NCI-H446 treated with DMSO at 0.1 percent for 48 hours (cell line): Measurements from ENCODE around the gene BIRC2.

Source experiments
- DNase-seq: peaks from one replicate; lab custom pipeline; 2025; lab: John Stamatoyannopoulos, UW

The BIRC2 gene

GRCh38 chr11:102375720-102376399 is 28.8 kb downstream of the BIRC2 start:
- DNase-seq = no peak

- no peak for DNase-seq
Measured at GRCh38 chr11:102377891-102378290, 30.9 kb downstream of the BIRC2 start.

DNA sequence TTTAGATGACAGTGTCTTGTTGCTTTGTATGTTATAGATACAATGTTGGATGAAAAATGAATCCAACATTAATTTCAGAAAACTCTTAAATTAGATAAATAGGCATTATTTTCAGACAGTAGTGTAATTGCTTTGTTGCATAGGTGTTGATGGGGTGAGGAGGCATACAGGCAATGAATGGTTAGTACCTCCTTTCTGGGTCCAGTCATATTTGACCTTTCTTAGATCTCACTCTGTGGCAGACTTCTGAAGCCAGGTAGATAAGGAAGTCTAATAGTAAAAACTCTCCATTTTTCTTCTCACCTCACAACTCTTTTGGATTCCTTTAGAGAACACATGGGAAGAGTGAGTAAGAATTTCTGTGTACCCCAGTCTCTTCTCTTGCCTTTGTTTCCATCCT is 31.8 kb downstream of the BIRC2 start:
- no peak for DNase-seq

- DNase-seq = no peak
Measured at GRCh38 chr11:102382384-102382783, 35.4 kb downstream of the BIRC2 start.

GRCh38 chr11:102383839-102384238 is 36.8 kb downstream of the BIRC2 start:
- DNase-seq = no peak

DNA sequence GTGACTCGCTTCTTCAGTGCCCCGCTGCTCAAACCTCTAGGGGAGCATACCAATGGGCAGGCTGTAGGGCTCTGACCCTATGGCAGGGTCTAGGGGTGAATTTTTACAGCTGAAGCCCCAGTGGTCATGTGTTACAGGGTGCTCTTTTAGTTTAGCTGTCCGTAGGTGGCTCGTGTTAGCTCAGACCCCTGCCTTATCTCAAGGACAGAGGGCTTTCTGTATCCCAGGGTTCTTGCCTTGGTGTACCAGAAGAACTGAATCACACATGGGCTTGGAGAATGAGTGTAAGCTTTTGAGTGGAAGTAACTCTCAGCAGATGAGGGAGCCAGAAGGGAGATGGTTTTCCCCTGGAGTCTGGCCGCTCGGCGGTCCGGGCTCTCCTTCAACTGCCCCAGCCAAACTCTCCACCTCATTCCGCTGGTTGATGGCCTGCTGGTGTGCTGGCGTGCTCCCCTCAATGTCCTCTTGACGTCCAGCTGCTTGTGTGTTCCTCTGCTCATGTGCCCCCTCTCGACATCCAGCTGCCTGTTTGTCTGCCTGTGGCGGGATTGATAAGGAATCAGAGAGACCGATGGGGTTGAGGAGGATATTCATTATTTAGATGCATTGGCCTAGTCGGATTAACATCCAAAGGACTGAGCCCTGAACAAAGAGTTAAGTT is 37.5 kb downstream of the BIRC2 start:
- no peak for DNase-seq

GRCh38 chr11:102385085-102386007 is 38.3 kb downstream of the BIRC2 start:
- no peak for DNase-seq

GRCh38 chr11:102386136-102386734 is 39.2 kb downstream of the BIRC2 start:
- no peak for DNase-seq

- no peak for DNase-seq
Measured at GRCh38 chr11:102387043-102387781, 40.2 kb downstream of the BIRC2 start.

GRCh38 chr11:102389253-102389652 is 42.2 kb downstream of the BIRC2 start:
- DNase-seq = no peak

- DNase-seq = peak; percentile 4
Measured at GRCh38 chr11:102390667-102391465, 43.9 kb downstream of the BIRC2 start.

GRCh38 chr11:102391549-102392237 is 44.7 kb downstream of the BIRC2 start:
- no peak for DNase-seq

- DNase-seq = no peak
Measured at GRCh38 chr11:102393272-102393730, 46.3 kb downstream of the BIRC2 start.

DNA sequence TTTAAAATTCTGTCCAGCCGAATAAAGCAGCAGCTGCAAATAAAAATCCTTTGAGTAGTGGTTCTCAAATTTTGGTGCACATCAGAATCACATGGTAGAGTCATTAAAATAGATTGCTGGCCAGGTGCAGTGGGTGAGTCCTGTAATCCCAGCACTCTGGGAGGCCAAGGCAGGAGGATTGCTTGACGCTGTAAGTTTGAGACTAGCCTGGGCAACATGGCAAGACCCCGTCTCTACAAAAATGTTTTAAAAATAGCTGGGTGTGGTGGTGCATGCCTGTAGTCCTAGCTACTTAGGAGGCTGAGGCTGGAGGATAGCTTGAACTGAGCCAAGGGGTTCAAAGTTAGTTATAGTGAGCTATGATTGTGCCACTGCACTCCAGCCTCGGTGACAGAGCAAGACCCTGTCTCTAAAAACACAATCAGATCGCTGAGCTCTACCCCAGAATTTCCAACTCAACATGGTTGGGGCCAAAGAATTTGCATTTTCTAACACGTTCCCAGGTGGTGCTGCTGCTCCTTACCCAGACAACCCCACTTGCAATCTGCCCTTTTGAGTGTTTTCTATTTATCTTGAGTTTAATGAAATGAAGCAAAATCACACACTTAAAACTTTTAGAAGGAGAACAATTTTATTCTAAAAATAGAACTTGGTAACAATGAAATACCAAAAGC is 48.8 kb downstream of the BIRC2 start:
- no peak for DNase-seq

DNA sequence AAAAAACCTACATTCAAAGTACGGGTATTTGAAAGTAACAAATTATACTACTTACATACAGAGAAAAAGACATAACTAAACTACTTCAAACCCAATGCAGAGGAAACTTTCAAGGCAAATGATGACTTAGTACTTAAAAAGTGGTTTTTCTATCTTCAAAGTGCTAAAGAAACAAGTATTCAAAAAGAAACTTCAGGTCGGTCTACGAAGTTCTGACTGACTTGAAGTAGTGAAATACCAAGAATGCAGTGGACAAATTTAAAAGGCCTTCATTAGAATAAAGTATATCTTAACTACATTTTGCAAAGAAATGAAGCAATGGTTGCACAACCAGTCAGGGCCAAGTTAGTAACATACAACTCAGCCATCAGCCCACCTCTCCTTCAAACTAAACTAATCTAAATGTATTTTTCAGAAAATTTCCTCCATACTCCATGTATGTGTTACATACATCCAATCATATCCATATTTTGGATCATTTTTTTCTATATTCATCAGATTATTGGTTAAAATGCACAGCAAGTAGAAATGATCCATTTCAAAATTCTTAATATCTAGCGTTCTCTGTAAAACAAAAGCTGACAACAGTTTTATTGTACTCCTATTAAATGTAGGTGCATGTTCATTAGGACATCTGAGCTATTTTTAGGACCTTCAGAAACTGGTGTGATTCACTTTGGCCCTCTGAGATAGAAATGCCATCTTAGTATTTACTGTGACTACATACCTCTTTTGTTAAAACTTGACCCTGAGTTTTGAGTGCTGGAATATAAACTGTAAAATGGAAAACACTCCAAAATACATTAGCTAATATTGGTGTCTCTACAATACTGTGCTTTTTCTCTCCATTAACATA is 49.9 kb downstream of the BIRC2 start:
- DNase-seq = no peak

GRCh38 chr11:102398297-102398696 is 51.3 kb downstream of the BIRC2 start:
- DNase-seq = no peak

- no peak for DNase-seq
Measured at GRCh38 chr11:102399189-102399588, 52.2 kb downstream of the BIRC2 start.

- DNase-seq = no peak
Measured at GRCh38 chr11:102400603-102401002, 53.6 kb downstream of the BIRC2 start.

GRCh38 chr11:102401905-102402304 is 54.9 kb downstream of the BIRC2 start:
- DNase-seq = no peak
